Measurements from ENCODE around the gene ITPR2.

DNA sequence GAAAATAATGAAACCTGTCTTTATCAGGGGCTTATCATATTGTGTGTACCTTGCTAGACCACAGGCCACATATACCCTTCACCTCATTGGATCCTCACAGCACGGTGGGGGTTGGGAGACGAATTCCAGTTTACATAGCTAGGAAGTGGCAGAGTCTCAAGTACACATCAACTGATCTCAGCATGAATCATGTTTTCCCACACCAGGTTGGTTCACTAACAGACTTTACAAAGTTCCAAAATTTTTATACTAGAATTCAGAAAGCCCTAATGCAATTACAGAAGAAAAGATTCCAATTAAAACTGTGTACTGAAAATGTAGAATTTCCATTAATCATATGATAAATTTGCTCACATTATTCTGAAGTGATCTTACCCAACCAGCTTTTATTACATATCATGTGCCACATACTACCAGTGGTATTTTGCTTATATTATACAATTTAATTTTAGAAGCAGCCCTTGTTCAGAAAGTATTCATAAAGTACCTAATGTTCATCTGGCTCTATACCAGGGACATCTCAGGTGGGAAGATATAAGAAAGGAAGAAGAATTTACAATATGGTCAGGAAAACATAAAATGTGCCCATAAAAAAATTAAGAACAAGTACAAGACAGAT is 196.2 kb downstream of the ITPR2 start:
- TF ChIP-seq, protein P1, sequence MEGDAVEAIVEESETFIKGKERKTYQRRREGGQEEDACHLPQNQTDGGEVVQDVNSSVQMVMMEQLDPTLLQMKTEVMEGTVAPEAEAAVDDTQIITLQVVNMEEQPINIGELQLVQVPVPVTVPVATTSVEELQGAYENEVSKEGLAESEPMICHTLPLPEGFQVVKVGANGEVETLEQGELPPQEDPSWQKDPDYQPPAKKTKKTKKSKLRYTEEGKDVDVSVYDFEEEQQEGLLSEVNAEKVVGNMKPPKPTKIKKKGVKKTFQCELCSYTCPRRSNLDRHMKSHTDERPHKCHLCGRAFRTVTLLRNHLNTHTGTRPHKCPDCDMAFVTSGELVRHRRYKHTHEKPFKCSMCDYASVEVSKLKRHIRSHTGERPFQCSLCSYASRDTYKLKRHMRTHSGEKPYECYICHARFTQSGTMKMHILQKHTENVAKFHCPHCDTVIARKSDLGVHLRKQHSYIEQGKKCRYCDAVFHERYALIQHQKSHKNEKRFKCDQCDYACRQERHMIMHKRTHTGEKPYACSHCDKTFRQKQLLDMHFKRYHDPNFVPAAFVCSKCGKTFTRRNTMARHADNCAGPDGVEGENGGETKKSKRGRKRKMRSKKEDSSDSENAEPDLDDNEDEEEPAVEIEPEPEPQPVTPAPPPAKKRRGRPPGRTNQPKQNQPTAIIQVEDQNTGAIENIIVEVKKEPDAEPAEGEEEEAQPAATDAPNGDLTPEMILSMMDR (conservative IDR thresholded peaks at IDR 0.05; ENCODE audit: low read length) = no peak
- TF ChIP-seq EZH2phosphoT487 (IDR thresholded peaks at IDR 0.05; ENCODE audit: borderline replicate concordance) = no peak

Measured in Loucy (cell line).